GM23248 (cell line): ENCODE measurements around the gene PHACTR2. TPM values are rescaled to one million over a fixed set of nuclear protein-coding genes. Genes with fewer than 3 reads are reported as not detected.

Experiments used
- DNase-seq: peaks from one replicate; pipeline ENCODE4 v3.0.0-alpha.2; 2015
- H2AFZ ChIP-seq: fragments of 200-600 bp; sonication (generic); 2 replicates; pipeline ENCODE4 v1.6.1; 2016; ENCODE audit warnings: antibody characterized with exemption
- H3F3A ChIP-seq: fragments of 200-600 bp; sonication (generic); 2 replicates; pipeline ENCODE4 v1.6.1; 2016; ENCODE audit warnings: mild to moderate bottlenecking, antibody characterized with exemption, mixed run types; ENCODE audit not compliant: insufficient read depth
- H3K27ac ChIP-seq: fragments of 200-600 bp; sonication (generic); 2 replicates; pipeline ENCODE4 v1.5.1; 2016; ENCODE audit warnings: mild to moderate bottlenecking
- H3K27me3 ChIP-seq: fragments of 200-600 bp; sonication (generic); replicated peaks from 2 replicates; pipeline ENCODE4 v1.6.1; 2016; ENCODE audit warnings: mild to moderate bottlenecking; ENCODE audit not compliant: insufficient read depth
- H3K36me3 ChIP-seq: fragments of 200-600 bp; sonication (generic); 2 replicates; pipeline ENCODE4 v1.6.1; 2016; ENCODE audit warnings: low read depth, mild to moderate bottlenecking
- H3K4me1 ChIP-seq: fragments of 200-600 bp; sonication (generic); 2 replicates; pipeline ENCODE4 v1.6.1; 2016; ENCODE audit warnings: mild to moderate bottlenecking; ENCODE audit not compliant: insufficient read depth
- H3K4me2 ChIP-seq: fragments of 200-600 bp; sonication (generic); one replicate; pipeline ENCODE4 v1.6.1; 2016; ENCODE audit warnings: mild to moderate bottlenecking; ENCODE audit not compliant: unreplicated experiment
- H3K4me3 ChIP-seq: fragments of 200-600 bp; sonication (generic); 2 replicates; pipeline ENCODE4 v1.5.1; 2016; ENCODE audit warnings: mild to moderate bottlenecking
- H3K79me2 ChIP-seq: fragments of 200-600 bp; sonication (generic); 2 replicates; pipeline ENCODE4 v1.6.1; 2016; ENCODE audit warnings: mild to moderate bottlenecking; ENCODE audit not compliant: insufficient read depth
- H3K9ac ChIP-seq: fragments of 200-600 bp; sonication (generic); 2 replicates; pipeline ENCODE4 v1.6.1; 2016; ENCODE audit warnings: mild to moderate bottlenecking
- H3K9me2 ChIP-seq: fragments of 200-600 bp; sonication (generic); 2 replicates; pipeline ENCODE4 v1.6.1; 2016; ENCODE audit warnings: mixed run types, mild to moderate bottlenecking, moderate library complexity; ENCODE audit not compliant: insufficient read depth
- H3K9me3 ChIP-seq: fragments of 200-600 bp; sonication (generic); one replicate; pipeline ENCODE4 v1.6.1; 2017; ENCODE audit warnings: low read depth
- H4K20me1 ChIP-seq: fragments of 200-600 bp; sonication (generic); 2 replicates; pipeline ENCODE4 v1.6.0; 2016; ENCODE audit not compliant: insufficient read depth
- EZH2 ChIP-seq: fragments of 200-600 bp; sonication (generic); IDR thresholded peaks from 2 replicates; pipeline ENCODE4 v1.6.1; 2018; ENCODE audit warnings: antibody characterized with exemption, mild to moderate bottlenecking; ENCODE audit not compliant: insufficient read depth, poor library complexity, severe bottlenecking
- EZH2phosphoT487 ChIP-seq: fragments of 200-600 bp; sonication (generic); IDR thresholded peaks from 2 replicates; pipeline ENCODE4 v1.6.1; 2018; ENCODE audit warnings: antibody characterized with exemption, moderate library complexity, mild to moderate bottlenecking, low read depth; ENCODE audit not compliant: insufficient read depth
- WGBS, 2 experiments: methylation state at CpG; one replicate each; pipeline ENCODE4 v1.1.6; 2015 to 2017; ENCODE audit warnings: low lambda C conversion rate in 2 of 2, low coverage in 1 of 2; ENCODE audit errors: missing lambda C conversion rate in 2 of 2; 5-methylcytosine and 5-hydroxymethylcytosine counted together
- in situ Hi-C: fragments of 300-500 bp; cut with MboI; formaldehyde crosslinking; loops from 2 replicates; pipeline ENCODE4 v1.15.0; 2020
- polyA plus RNA-seq: library from polyadenylated mRNA; unstranded; fragments of >200 nt; fragmentation: Nextera tagmentation; extraction: Ambion mirVana; gene quantifications from 2 replicates; pipeline ENCODE4 v1.2.1, GENCODE V29; 2016
- total RNA-seq: library from RNA; depleted of rRNA; stranded (reverse); fragments of >200 nt; shearing (Covaris generic); gene quantifications from 2 replicates; pipeline ENCODE4 v1.2.3, GENCODE V29; 2014

The PHACTR2 gene
- total and polyA plus RNA-seq, 2 experiments from 2014 or later: 39.0 to 39.4 TPM

DNA sequence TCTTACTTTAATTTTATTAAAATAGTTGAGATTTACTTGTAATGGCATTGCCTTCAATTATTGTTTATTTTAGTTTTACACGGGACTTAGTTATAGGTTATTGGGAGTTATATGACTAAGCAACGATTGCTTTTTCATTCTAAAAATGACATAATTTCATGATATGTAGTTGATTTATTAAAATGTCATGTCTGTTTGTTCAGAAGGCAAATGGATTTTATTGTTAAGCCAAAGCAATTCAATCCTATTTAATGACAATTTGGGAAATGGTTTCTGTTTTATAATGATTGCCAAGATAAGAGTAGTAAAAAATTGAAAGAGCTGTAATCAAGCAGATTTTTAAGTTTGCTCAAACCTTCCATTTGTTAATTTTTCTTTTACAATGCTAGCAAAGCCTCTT lies 74.7 kb downstream of the PHACTR2 start:
- no peak overlapping the region for H3K4me2 ChIP-seq

GRCh38 chr6:143753678-143754077 lies 75.9 kb downstream of the PHACTR2 start:
- H3K4me2 ChIP-seq: no peak overlapping the region
- no peak overlapping the region for H3K27ac ChIP-seq
- WGBS, 2 experiments: 66 to 67% methylated on average over 4 of the region's 4 CpGs
- no peaks in the 10 kb centered on the region for H3K9me2 ChIP-seq
- no peak for DNase-seq
- H3K4me3 ChIP-seq: no peak overlapping the region
- H3K9ac ChIP-seq: no peak overlapping the region
- in situ Hi-C loops: no loop called here
- H3K4me1 ChIP-seq: peaks cover 8% of the 10 kb centered on the region; the same call in 1 of the 2 replicates
- TF ChIP-seq EZH2 (no peak), EZH2phosphoT487 (no peak)
- H2AFZ ChIP-seq: no peak overlapping the region
- H3K36me3 ChIP-seq: 0 out of 2 replicates have a peak, but pooled peaks cover 5% of the 10 kb centered on the region
- no peaks in the 10 kb centered on the region for H4K20me1 ChIP-seq
- no peaks in the 10 kb centered on the region for H3K27me3 ChIP-seq
- H3K79me2 ChIP-seq: no peaks in the 10 kb centered on the region; the same call in 1 of the 2 replicates
- no peaks in the 10 kb centered on the region for H3F3A ChIP-seq
- no peaks in the 10 kb centered on the region for H3K9me3 ChIP-seq

More for the DNA sequence above, 74.7 kb downstream of the PHACTR2 start:
- Histone ChIP-seq H3K79me2 (peaks cover 2% of the 10 kb centered on the region; the same call in 1 of the 2 replicates), H4K20me1 (no peaks in the 10 kb centered on the region), H3K36me3 (0 out of 2 replicates have a peak, but pooled peaks cover 5% of the 10 kb centered on the region), H3K9ac (no peak overlapping the region), H2AFZ (no peak overlapping the region), H3K4me1 (peaks cover 8% of the 10 kb centered on the region; the same call in 1 of the 2 replicates), H3K4me3 (no peak overlapping the region), H3K9me2 (no peaks in the 10 kb centered on the region), H3K27ac (no peak overlapping the region), H3F3A (no peaks in the 10 kb centered on the region), H3K9me3 (no peaks in the 10 kb centered on the region), H3K27me3 (no peaks in the 10 kb centered on the region)
- WGBS, 2 experiments: 18 to 26% methylated on average over 2 of the region's 2 CpGs
- in situ Hi-C loops: no loop called here
- no peak for DNase-seq
- TF ChIP-seq EZH2: no peak
- no peak for TF ChIP-seq EZH2phosphoT487

DNA sequence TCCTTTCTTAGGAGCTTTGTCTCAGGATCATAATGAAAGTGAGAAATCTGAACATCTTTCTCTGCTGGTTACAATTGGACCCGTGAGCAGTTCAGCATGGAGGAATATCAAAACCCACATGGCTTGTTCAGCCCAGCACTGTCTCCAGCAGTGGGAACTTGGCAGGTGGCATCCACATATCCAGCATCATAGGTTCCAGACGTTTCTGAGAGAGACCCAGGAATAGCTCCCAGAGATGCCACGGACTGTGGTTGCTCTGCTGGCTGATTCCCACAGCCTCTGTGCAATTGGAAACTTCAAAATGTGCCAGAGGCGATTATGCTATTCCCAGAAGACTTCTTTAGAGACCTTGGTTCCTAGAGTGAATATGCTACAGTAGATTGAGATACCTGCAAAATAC lies 76.4 kb downstream of the PHACTR2 start:
- H3K9me3 ChIP-seq: no peaks in the 10 kb centered on the region
- H4K20me1 ChIP-seq: no peaks in the 10 kb centered on the region
- H3K27me3 ChIP-seq: no peaks in the 10 kb centered on the region
- no peak for TF ChIP-seq EZH2
- no peak for TF ChIP-seq EZH2phosphoT487
- no peak overlapping the region for H3K9ac ChIP-seq
- H3K4me1 ChIP-seq: peaks cover 8% of the 10 kb centered on the region; the same call in 1 of the 2 replicates
- 0 out of 2 replicates have a peak, but pooled peaks cover 5% of the 10 kb centered on the region for H3K36me3 ChIP-seq
- no peak overlapping the region for H3K27ac ChIP-seq
- no peak overlapping the region for H3K4me2 ChIP-seq
- H3K4me3 ChIP-seq: no peak overlapping the region
- no peak for DNase-seq
- 29 to 35% methylated on average over 4 of the region's 4 CpGs for WGBS, 2 experiments
- no peaks in the 10 kb centered on the region for H3K9me2 ChIP-seq
- no peaks in the 10 kb centered on the region for H3K79me2 ChIP-seq
- in situ Hi-C loops: no loop called here
- no peak overlapping the region for H2AFZ ChIP-seq
- H3F3A ChIP-seq: no peaks in the 10 kb centered on the region

GRCh38 chr6:143755301-143755744 lies 77.6 kb downstream of the PHACTR2 start:
- DNase-seq: no peak
- Histone ChIP-seq H3K4me3 (no peak overlapping the region), H3K27me3 (no peaks in the 10 kb centered on the region)

More at GRCh38 chr6:143755301-143755744, 77.6 kb downstream of the PHACTR2 start:
- 72 to 75% methylated on average over 5 of the region's 5 CpGs for WGBS, 2 experiments
- Histone ChIP-seq H3K9ac (no peak overlapping the region), H3K4me2 (no peak overlapping the region), H3K9me3 (no peaks in the 10 kb centered on the region), H3K4me1 (peaks cover 8% of the 10 kb centered on the region), H4K20me1 (no peaks in the 10 kb centered on the region), H3K79me2 (no peaks in the 10 kb centered on the region), H3K27ac (no peak overlapping the region), H3F3A (no peaks in the 10 kb centered on the region), H2AFZ (no peak overlapping the region), H3K9me2 (no peaks in the 10 kb centered on the region), H3K36me3 (0 out of 2 replicates have a peak, but pooled peaks cover 5% of the 10 kb centered on the region)
- TF ChIP-seq EZH2: no peak
- no peak for TF ChIP-seq EZH2phosphoT487
- in situ Hi-C loops: no loop called here
